ENCODE data around the gene SFRP5.

SFRP5 gene

DNA sequence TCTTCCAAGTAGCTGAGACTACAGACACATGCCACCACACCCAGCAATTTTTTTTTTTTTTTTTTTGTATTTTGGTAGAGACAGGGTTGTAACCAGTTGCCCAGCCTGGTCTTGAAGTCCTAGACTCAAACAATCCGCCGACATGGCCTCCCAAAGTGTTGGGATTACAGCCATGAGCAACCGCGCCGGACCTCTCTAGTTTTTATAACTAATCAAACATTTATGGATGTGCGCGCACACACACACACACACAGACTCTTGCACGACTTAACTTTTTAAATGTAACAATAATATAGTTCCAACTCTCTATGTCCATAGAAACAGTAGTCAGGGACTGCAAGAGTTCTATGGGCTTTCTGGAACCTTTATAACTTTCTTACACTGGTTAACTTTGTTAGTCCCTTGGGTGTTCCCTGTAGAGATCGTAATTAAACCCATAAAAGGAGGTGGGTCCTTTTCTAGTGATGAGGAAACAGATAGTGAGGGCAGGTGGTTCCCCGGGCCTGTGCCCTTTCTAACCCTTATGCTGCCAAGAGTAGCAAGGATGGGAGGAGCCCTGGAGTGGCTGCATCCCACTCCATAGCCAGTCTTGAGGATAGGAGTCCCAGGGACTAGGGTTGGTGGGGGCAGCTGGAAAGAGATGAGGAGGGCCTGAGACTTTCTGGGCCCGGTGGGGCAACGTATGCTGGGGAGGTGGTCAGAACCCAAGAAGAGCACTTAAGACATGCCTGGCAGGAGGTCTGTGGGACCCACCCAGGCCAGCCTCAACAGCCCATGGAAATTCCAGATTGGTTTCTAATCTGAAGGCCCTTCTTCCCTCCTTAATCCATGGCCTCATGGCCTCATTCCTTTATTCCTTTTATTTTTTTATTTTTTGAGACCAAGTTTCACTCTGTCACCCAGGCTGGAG is 49.7 kb downstream of the SFRP5 start:
- Histone ChIP-seq H3K27me3 (ENCODE audit: insufficient read depth, poor library complexity, severe bottlenecking) (no peaks in the 10 kb centered on the region), H3K4me3 (replicated peaks; ENCODE audit: insufficient read depth, low read length) (no peak overlapping the region), H3K27ac (replicated peaks) (no peak overlapping the region)
- TF ChIP-seq GABPA (IDR thresholded peaks at IDR 0.05; ENCODE audit: low read depth) = no peak
- TF ChIP-seq POLR2AphosphoS5 (IDR thresholded peaks at IDR 0.05; ENCODE audit: low read depth) = no peak
- TF ChIP-seq SPI1 (IDR thresholded peaks at IDR 0.05; ENCODE audit: borderline replicate concordance, low read depth) = no peak
- TF ChIP-seq, protein P1, sequence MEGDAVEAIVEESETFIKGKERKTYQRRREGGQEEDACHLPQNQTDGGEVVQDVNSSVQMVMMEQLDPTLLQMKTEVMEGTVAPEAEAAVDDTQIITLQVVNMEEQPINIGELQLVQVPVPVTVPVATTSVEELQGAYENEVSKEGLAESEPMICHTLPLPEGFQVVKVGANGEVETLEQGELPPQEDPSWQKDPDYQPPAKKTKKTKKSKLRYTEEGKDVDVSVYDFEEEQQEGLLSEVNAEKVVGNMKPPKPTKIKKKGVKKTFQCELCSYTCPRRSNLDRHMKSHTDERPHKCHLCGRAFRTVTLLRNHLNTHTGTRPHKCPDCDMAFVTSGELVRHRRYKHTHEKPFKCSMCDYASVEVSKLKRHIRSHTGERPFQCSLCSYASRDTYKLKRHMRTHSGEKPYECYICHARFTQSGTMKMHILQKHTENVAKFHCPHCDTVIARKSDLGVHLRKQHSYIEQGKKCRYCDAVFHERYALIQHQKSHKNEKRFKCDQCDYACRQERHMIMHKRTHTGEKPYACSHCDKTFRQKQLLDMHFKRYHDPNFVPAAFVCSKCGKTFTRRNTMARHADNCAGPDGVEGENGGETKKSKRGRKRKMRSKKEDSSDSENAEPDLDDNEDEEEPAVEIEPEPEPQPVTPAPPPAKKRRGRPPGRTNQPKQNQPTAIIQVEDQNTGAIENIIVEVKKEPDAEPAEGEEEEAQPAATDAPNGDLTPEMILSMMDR (IDR thresholded peaks at IDR 0.05; ENCODE audit: insufficient read depth, low read length) = no peak
- TF ChIP-seq, protein P2, sequence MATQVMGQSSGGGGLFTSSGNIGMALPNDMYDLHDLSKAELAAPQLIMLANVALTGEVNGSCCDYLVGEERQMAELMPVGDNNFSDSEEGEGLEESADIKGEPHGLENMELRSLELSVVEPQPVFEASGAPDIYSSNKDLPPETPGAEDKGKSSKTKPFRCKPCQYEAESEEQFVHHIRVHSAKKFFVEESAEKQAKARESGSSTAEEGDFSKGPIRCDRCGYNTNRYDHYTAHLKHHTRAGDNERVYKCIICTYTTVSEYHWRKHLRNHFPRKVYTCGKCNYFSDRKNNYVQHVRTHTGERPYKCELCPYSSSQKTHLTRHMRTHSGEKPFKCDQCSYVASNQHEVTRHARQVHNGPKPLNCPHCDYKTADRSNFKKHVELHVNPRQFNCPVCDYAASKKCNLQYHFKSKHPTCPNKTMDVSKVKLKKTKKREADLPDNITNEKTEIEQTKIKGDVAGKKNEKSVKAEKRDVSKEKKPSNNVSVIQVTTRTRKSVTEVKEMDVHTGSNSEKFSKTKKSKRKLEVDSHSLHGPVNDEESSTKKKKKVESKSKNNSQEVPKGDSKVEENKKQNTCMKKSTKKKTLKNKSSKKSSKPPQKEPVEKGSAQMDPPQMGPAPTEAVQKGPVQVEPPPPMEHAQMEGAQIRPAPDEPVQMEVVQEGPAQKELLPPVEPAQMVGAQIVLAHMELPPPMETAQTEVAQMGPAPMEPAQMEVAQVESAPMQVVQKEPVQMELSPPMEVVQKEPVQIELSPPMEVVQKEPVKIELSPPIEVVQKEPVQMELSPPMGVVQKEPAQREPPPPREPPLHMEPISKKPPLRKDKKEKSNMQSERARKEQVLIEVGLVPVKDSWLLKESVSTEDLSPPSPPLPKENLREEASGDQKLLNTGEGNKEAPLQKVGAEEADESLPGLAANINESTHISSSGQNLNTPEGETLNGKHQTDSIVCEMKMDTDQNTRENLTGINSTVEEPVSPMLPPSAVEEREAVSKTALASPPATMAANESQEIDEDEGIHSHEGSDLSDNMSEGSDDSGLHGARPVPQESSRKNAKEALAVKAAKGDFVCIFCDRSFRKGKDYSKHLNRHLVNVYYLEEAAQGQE (IDR thresholded peaks at IDR 0.05; ENCODE audit: insufficient replicate concordance, low read depth) = no peak
- no peak for DNase-seq (ENCODE audit: low read depth in 1 of 2, low spot score in 1 of 2)

DNA sequence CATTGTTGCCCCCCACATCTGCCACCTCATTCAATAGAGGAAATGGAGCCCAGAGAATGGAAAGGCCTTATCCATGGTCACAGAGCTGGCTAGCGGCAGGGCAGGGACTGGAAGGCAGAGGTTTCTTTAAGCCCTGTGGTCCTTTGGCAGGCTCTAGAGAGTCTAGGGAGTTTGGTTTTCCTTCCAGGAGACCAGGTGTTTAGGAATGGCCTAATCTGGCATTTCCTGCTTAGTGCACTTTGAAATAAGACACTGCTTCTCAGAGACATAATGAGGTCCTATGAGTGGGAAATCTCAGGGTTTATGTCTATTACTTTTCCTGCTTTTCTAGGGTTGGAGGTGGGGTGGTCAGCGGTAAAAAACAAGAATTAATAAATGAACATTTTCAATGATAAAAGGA is 52.2 kb downstream of the SFRP5 start:
- no peak for DNase-seq (ENCODE audit: low read depth in 1 of 2, low spot score in 1 of 2)
- H3K4me3 ChIP-seq (replicated peaks; ENCODE audit: insufficient read depth, low read length) = no peak overlapping the region
- no peak overlapping the region for H3K27ac ChIP-seq (replicated peaks)
- no peaks in the 10 kb centered on the region for H3K27me3 ChIP-seq (ENCODE audit: insufficient read depth, poor library complexity, severe bottlenecking)
- TF ChIP-seq POLR2AphosphoS5 (IDR thresholded peaks at IDR 0.05; ENCODE audit: low read depth) (no peak), SPI1 (IDR thresholded peaks at IDR 0.05; ENCODE audit: borderline replicate concordance, low read depth) (no peak), GABPA (IDR thresholded peaks at IDR 0.05; ENCODE audit: low read depth) (no peak)

DNA sequence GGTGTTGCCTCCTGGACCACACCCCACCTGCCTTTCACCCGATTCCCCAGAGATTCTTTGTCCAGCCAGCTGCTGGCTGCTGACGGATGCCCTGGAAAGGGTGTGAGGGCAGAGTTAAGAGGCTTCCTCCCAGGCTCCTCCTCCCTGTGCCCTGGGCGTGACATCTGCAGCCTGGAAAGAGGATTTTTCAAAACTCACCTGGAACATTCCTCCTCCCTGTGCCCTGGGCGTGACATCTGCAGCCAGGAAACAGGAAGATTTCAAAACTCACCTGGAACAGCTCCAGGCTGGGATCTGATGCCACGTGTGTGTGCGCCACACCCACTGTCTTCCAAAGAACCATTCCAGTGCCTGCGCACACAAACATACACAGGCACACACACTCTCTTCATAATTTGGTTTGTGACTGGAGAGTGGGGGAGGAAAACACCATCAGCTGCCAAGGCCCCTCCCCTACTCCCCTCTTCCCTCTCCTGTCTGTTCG is 53.1 kb downstream of the SFRP5 start:
- H3K4me3 ChIP-seq (replicated peaks; ENCODE audit: insufficient read depth, low read length) = no peak overlapping the region
- H3K27ac ChIP-seq (replicated peaks) = no peak overlapping the region
- H3K27me3 ChIP-seq (ENCODE audit: insufficient read depth, poor library complexity, severe bottlenecking) = no peaks in the 10 kb centered on the region
- TF ChIP-seq GABPA (IDR thresholded peaks at IDR 0.05; ENCODE audit: low read depth) = no peak
- TF ChIP-seq, protein P2 (IDR thresholded peaks at IDR 0.05; ENCODE audit: insufficient replicate concordance, low read depth) = no peak
- TF ChIP-seq, protein P1 (IDR thresholded peaks at IDR 0.05; ENCODE audit: insufficient read depth, low read length) = no peak
- no peak for TF ChIP-seq SPI1 (IDR thresholded peaks at IDR 0.05; ENCODE audit: borderline replicate concordance, low read depth)
- no peak for TF ChIP-seq POLR2AphosphoS5 (IDR thresholded peaks at IDR 0.05; ENCODE audit: low read depth)
- no peak for DNase-seq (ENCODE audit: low read depth in 1 of 2, low spot score in 1 of 2)

DNA sequence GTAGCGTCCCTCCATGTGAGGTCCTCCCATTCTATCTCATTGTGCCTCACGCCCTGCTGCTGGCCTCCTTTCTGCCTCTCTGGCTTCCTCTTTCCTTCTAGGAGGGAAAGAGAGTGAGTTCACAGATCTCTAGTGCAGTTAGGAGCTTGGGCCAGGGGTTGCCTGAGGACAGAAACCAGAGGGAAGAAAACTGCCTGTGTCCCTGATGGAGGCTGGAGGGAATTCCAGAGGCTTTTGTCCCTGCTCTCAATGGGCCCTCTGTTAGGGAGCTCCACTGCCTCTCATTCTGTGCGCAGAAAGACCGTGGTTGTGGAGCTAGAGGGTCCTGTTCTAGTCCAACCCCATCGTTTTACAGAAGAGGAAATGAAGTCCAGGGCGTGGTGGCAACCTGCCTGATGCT is 53.6 kb downstream of the SFRP5 start:
- TF ChIP-seq GABPA (IDR thresholded peaks at IDR 0.05; ENCODE audit: low read depth) (no peak), SPI1 (IDR thresholded peaks at IDR 0.05; ENCODE audit: borderline replicate concordance, low read depth) (peak; percentile 88)
- Histone ChIP-seq H3K4me3 (replicated peaks; ENCODE audit: insufficient read depth, low read length) (no peak overlapping the region), H3K27ac (replicated peaks) (no peak overlapping the region)

More for the DNA sequence above, 53.6 kb downstream of the SFRP5 start:
- H3K27me3 ChIP-seq (ENCODE audit: insufficient read depth, poor library complexity, severe bottlenecking) = no peaks in the 10 kb centered on the region
- DNase-seq (ENCODE audit: low read depth in 1 of 2, low spot score in 1 of 2) = peak in 1 of 2 experiments; percentile 50

Data from HL-60 (cell line).